Fibroblast of upper back skin (primary cell): ENCODE results near the gene OVCA2.
A peak's percentile ranks its signal among the peaks of the same experiment; 100 is the strongest.

Source experiments
- DNase-seq: peaks from one replicate; pipeline ENCODE4 v3.0.0-alpha.2; 2013

OVCA2 gene

GRCh38 chr17:2067608-2068024 lies 25.8 kb downstream of the OVCA2 start:
- DNase-seq, result peak; percentile 89

- peak; percentile 96 for DNase-seq
Observed at GRCh38 chr17:2068031-2068518, 26.3 kb downstream of the OVCA2 start.

GRCh38 chr17:2068519-2069051 lies 26.8 kb downstream of the OVCA2 start:
- peak; percentile 75 for DNase-seq

- DNase-seq, result no peak
Observed at GRCh38 chr17:2070241-2071023, 28.6 kb downstream of the OVCA2 start.

- DNase-seq, result no peak
Observed at GRCh38 chr17:2071024-2071385, 29.2 kb downstream of the OVCA2 start.

GRCh38 chr17:2071455-2072281 lies 29.8 kb downstream of the OVCA2 start:
- no peak for DNase-seq

- no peak for DNase-seq
Observed at GRCh38 chr17:2074919-2075318, 33.1 kb downstream of the OVCA2 start.

- no peak for DNase-seq
Observed at GRCh38 chr17:2075336-2076086, 33.7 kb downstream of the OVCA2 start.

GRCh38 chr17:2076087-2076984 lies 34.5 kb downstream of the OVCA2 start:
- DNase-seq, result peak; percentile 80

- no peak for DNase-seq
Observed at GRCh38 chr17:2077040-2077439, 35.2 kb downstream of the OVCA2 start.

GRCh38 chr17:2081564-2081963 lies 39.7 kb downstream of the OVCA2 start:
- peak; percentile 62 for DNase-seq

- DNase-seq, result peak; percentile 53
Observed at GRCh38 chr17:2082003-2082781, 40.4 kb downstream of the OVCA2 start.

- DNase-seq, result no peak
Observed at GRCh38 chr17:2083613-2084035, 41.8 kb downstream of the OVCA2 start.

GRCh38 chr17:2084036-2084765 lies 42.4 kb downstream of the OVCA2 start:
- no peak for DNase-seq

- DNase-seq, result peak; percentile 91
Observed at GRCh38 chr17:2084766-2085647, 43.2 kb downstream of the OVCA2 start.

GRCh38 chr17:2085648-2085949 lies 43.8 kb downstream of the OVCA2 start:
- peak; percentile 73 for DNase-seq

GRCh38 chr17:2086306-2086705 lies 44.5 kb downstream of the OVCA2 start:
- no peak for DNase-seq

- DNase-seq, result peak; percentile 54
Observed at GRCh38 chr17:2087597-2088211, 45.9 kb downstream of the OVCA2 start.

GRCh38 chr17:2089021-2089422 lies 47.2 kb downstream of the OVCA2 start:
- DNase-seq, result peak; percentile 83
